IMR-90 (cell line): ENCODE measurements around the gene ZNF775. TPM values are rescaled to one million over a fixed set of nuclear protein-coding genes. Genes with fewer than 3 reads are reported as not detected.

Experiments used
- ATAC-seq: fragments of 200-7000 bp; cut with Tn5 transposase; 2 replicates; pipeline ENCODE4 v1.9.1; 2020; ENCODE audit warnings: low read depth, mild to moderate bottlenecking, moderate library complexity
- BruUV-seq: library from RNA; stranded (reverse); fragments of 400-500 nt; replicated peaks from 2 replicates; lab custom pipeline; 2021; lab: Mats Ljungman, UMichigan
- CTCF ChIA-PET: fragments of 300-600 bp; formaldehyde crosslinking; extraction: SDS; loops from one replicate; lab custom pipeline; 2021; ENCODE audit warnings: antibody characterized with exemption; lab: Yijun Ruan, JAX
- POLR2A ChIA-PET: fragments of 300-600 bp; sonication (Branson Sonifier 250); formaldehyde crosslinking; loops from one replicate; lab custom pipeline; 2022; ENCODE audit warnings: antibody characterized with exemption; ENCODE audit not compliant: unreplicated experiment; lab: Charles Lee
- DNase-seq: peaks from one replicate; pipeline ENCODE4 v3.0.0; 2013
- H2AFZ ChIP-seq: replicated peaks from 2 replicates; pipeline ENCODE3; 2013; ENCODE audit warnings: low read length, mild to moderate bottlenecking; ENCODE audit not compliant: poor library complexity
- H2AK5ac ChIP-seq: 2 replicates; pipeline ENCODE4 v1.6.1; 2013; ENCODE audit warnings: low read depth, low read length, inconsistent platforms
- H2AK9ac ChIP-seq: replicated peaks from 2 replicates; pipeline ENCODE3; 2013; ENCODE audit warnings: mild to moderate bottlenecking, low read depth, low read length, moderate library complexity; ENCODE audit not compliant: poor library complexity
- H2BK120ac ChIP-seq: 2 replicates; pipeline ENCODE4 v1.6.1; 2013; ENCODE audit warnings: low read depth, low read length, inconsistent platforms
- H2BK15ac ChIP-seq: 3 replicates; pipeline ENCODE4 v1.6.1; 2013; ENCODE audit warnings: low read depth, low read length, inconsistent platforms
- H2BK20ac ChIP-seq: 2 replicates; pipeline ENCODE4 v1.6.1; 2013; ENCODE audit warnings: low read depth, mild to moderate bottlenecking, inconsistent platforms, low read length, moderate library complexity
- H2BK5ac ChIP-seq: 2 replicates; pipeline ENCODE4 v1.6.1; 2013; ENCODE audit warnings: mild to moderate bottlenecking, low read depth, low read length, inconsistent platforms; ENCODE audit not compliant: poor library complexity, severe bottlenecking
- H3K14ac ChIP-seq: replicated peaks from 2 replicates; pipeline ENCODE4 v1.6.1; 2013; ENCODE audit warnings: low read depth, low read length, inconsistent platforms
- H3K18ac ChIP-seq: 2 replicates; pipeline ENCODE4 v1.6.1; 2013; ENCODE audit warnings: low read depth, low read length, control low read depth
- H3K23ac ChIP-seq: 2 replicates; pipeline ENCODE4 v1.6.1; 2013; ENCODE audit warnings: low read depth, low read length, inconsistent platforms
- H3K27ac ChIP-seq: 2 replicates; pipeline ENCODE4 v1.5.1; 2013; ENCODE audit warnings: mild to moderate bottlenecking, control low read depth, low read length; ENCODE audit not compliant: insufficient read depth
- H3K27me3 ChIP-seq: 2 replicates; pipeline ENCODE4 v1.6.1; 2013; ENCODE audit warnings: low read length; ENCODE audit not compliant: control insufficient read depth, insufficient read depth
- H3K36me3 ChIP-seq: 2 replicates; pipeline ENCODE4 v1.6.1; 2013; ENCODE audit warnings: low read length, mixed read lengths; ENCODE audit not compliant: control insufficient read depth, insufficient read depth
- H3K4ac ChIP-seq: 2 replicates; pipeline ENCODE4 v1.6.1; 2013; ENCODE audit warnings: low read depth, low read length, inconsistent platforms
- H3K4me1 ChIP-seq: 2 replicates; pipeline ENCODE4 v1.6.1; 2013; ENCODE audit warnings: low read length, mixed read lengths; ENCODE audit not compliant: control insufficient read depth, insufficient read depth
- H3K4me2 ChIP-seq: 2 replicates; pipeline ENCODE4 v1.6.1; 2013; ENCODE audit warnings: low read depth, mild to moderate bottlenecking, control low read depth, low read length, moderate library complexity
- H3K4me3 ChIP-seq: 2 replicates; pipeline ENCODE4 v1.5.1; 2013; ENCODE audit warnings: low read depth, mild to moderate bottlenecking, control low read depth, low read length, moderate library complexity; ENCODE audit not compliant: insufficient read depth
- H3K56ac ChIP-seq: 2 replicates; pipeline ENCODE4 v1.6.1; 2013; ENCODE audit warnings: low read length, inconsistent platforms; ENCODE audit not compliant: insufficient read depth; ENCODE audit errors: extremely low read depth
- H3K79me1 ChIP-seq, 2 experiments: 2 replicates each; pipeline ENCODE4 v1.6.1; 2013; ENCODE audit warnings: low read length in 2 of 2, inconsistent platforms in 1 of 2, low read depth in 1 of 2
- H3K9ac ChIP-seq: 2 replicates; pipeline ENCODE4 v1.6.1; 2013; ENCODE audit warnings: low read depth, low read length, control low read depth
- H3K9me1 ChIP-seq: 2 replicates; pipeline ENCODE4 v1.6.1; 2013; ENCODE audit warnings: low read length, inconsistent platforms; ENCODE audit not compliant: insufficient read depth
- H3K9me3 ChIP-seq: 2 replicates; pipeline ENCODE4 v1.6.1; 2013; ENCODE audit warnings: low read length; ENCODE audit not compliant: control insufficient read depth, insufficient read depth
- H4K20me1 ChIP-seq: 2 replicates; pipeline ENCODE4 v1.6.1; 2013; ENCODE audit warnings: low read length, inconsistent platforms; ENCODE audit not compliant: insufficient read depth
- H4K5ac ChIP-seq: 2 replicates; pipeline ENCODE4 v1.6.1; 2013; ENCODE audit warnings: mild to moderate bottlenecking, low read depth, low read length, control low read depth
- H4K8ac ChIP-seq, 2 experiments: 2 replicates each; pipeline ENCODE4 v1.6.1; 2013; ENCODE audit warnings: low read depth in 2 of 2, low read length in 2 of 2, control low read depth in 1 of 2, inconsistent platforms in 1 of 2
- H4K91ac ChIP-seq: 2 replicates; pipeline ENCODE4 v1.6.1; 2013; ENCODE audit warnings: low read depth, low read length, inconsistent platforms; ENCODE audit not compliant: insufficient read depth
- BHLHE40 ChIP-seq: fragments of 150-350 bp; IDR thresholded peaks from 2 replicates; pipeline ENCODE4 v1.6.1; 2016; ENCODE audit warnings: mild to moderate bottlenecking, low read depth, low read length
- CEBPB ChIP-seq: IDR thresholded peaks from 2 replicates; pipeline ENCODE4 v1.6.1; 2012; ENCODE audit warnings: low read depth, low read length, improper control_type of control experiment
- CHD1 ChIP-seq: IDR thresholded peaks from 2 replicates; pipeline ENCODE4 v1.6.1; 2012; ENCODE audit warnings: low read depth, low read length, improper control_type of control experiment
- ELK1 ChIP-seq: fragments of 150-350 bp; IDR thresholded peaks from 2 replicates; pipeline ENCODE4 v1.6.1; 2016; ENCODE audit warnings: low read depth, mild to moderate bottlenecking, low read length, moderate library complexity, borderline replicate concordance
- FOS ChIP-seq: fragments of 150-350 bp; IDR thresholded peaks from 2 replicates; pipeline ENCODE4 v1.6.1; 2016; ENCODE audit warnings: low read depth, low read length
- MAFK ChIP-seq: IDR thresholded peaks from 2 replicates; pipeline ENCODE4 v1.6.1; 2012; ENCODE audit warnings: low read depth, low read length, improper control_type of control experiment
- MAZ ChIP-seq: IDR thresholded peaks from 2 replicates; pipeline ENCODE4 v1.6.1; 2012; ENCODE audit warnings: low read depth, mild to moderate bottlenecking, low read length, improper control_type of control experiment, moderate library complexity, borderline replicate concordance
- MXI1 ChIP-seq: IDR thresholded peaks from 2 replicates; pipeline ENCODE4 v1.6.1; 2012; ENCODE audit warnings: low read depth, mild to moderate bottlenecking, low read length, moderate library complexity, borderline replicate concordance
- NFE2L2 ChIP-seq: fragments of 150-350 bp; IDR thresholded peaks from 2 replicates; pipeline ENCODE4 v1.6.1; 2016; ENCODE audit warnings: low read depth, mild to moderate bottlenecking, low read length
- POLR2A ChIP-seq: IDR thresholded peaks from 2 replicates; pipeline ENCODE4 v1.6.1; 2012; ENCODE audit warnings: mild to moderate bottlenecking, low read depth, low read length
- RAD21 ChIP-seq: IDR thresholded peaks from 2 replicates; pipeline ENCODE4 v1.6.1; 2012; ENCODE audit warnings: low read length, improper control_type of control experiment
- RCOR1 ChIP-seq: IDR thresholded peaks from 2 replicates; pipeline ENCODE4 v1.6.1; 2012; ENCODE audit warnings: mild to moderate bottlenecking, low read length, improper control_type of control experiment; ENCODE audit not compliant: insufficient replicate concordance
- RFX5 ChIP-seq: IDR thresholded peaks from 2 replicates; pipeline ENCODE4 v1.8.0; 2012; ENCODE audit warnings: low read depth, mild to moderate bottlenecking, low read length, moderate library complexity
- SMC3 ChIP-seq: fragments of 150-350 bp; IDR thresholded peaks from 2 replicates; pipeline ENCODE4 v1.6.1; 2016; ENCODE audit warnings: low read depth, mild to moderate bottlenecking, antibody characterized with exemption, low read length, moderate library complexity
- WGBS, 2 experiments: methylation state at CpG; one replicate each; pipeline versions ENCODE4 v1.1.5 to v1.1.7; 2013; ENCODE audit warnings: missing lambda C conversion rate in 2 of 2; ENCODE audit not compliant: insufficient read length in 1 of 2; ENCODE audit errors: extremely low coverage in 2 of 2; 5-methylcytosine and 5-hydroxymethylcytosine counted together
- dilution Hi-C: fragments of 300-500 bp; cut with HindIII; formaldehyde crosslinking; loops from one replicate; pipeline ENCODE4 v1.14.3; 2018; ENCODE audit warnings: low sequenced_read_pairs; ENCODE audit not compliant: unreplicated experiment
- in situ Hi-C: fragments of 300-500 bp; cut with MboI; formaldehyde crosslinking; loops from 3 replicates; pipeline ENCODE4 v1.14.3; 2019; ENCODE audit warnings: low sequenced_read_pairs, inconsistent platforms, mixed read lengths
- intact Hi-C: fragments of 100-400 bp; cut with micrococcal nuclease; formaldehyde crosslinking; loops from 2 replicates; pipeline ENCODE4 v1.10.0; 2022
- polyA plus RNA-seq, 3 experiments: library from polyadenylated mRNA; depleted of rRNA; stranded (reverse); fragments of >200 nt; gene quantifications; 2 replicates each; pipeline ENCODE4 v1.2.3, GENCODE V29; 2012; ENCODE audit warnings: low replicate concordance in 1 of 3
- total RNA-seq: library from RNA; depleted of rRNA; stranded (reverse); fragments of >200 nt; gene quantifications from 2 replicates; pipeline ENCODE4 v1.2.3, GENCODE V29; 2012
- TF ChIP-seq, protein P1 (sequence below): conservative IDR thresholded peaks from 2 replicates; pipeline ENCODE4 v1.5.1; 2012; ENCODE audit warnings: mild to moderate bottlenecking, low read depth, low read length, improper control_type of control experiment

Gene ZNF775
- total and polyA plus RNA-seq, 2 of the 4 experiments (the other 2 are of a cell fraction), result 1.4 to 2.6 TPM

GRCh38 chr7:150368096-150368883 lies 10.8 kb upstream of the ZNF775 start, which contains the start of gene REPIN1:
Gene REPIN1 (plus strand): TSS chr7:150368822. CDS start chr7:150369712, 890 bp downstream.
- Histone ChIP-seq H3K36me3 (peaks cover 27% of the 10 kb centered on the region), H2BK5ac (peak within 1 kb of the TSS; percentile 79), H4K20me1 (peaks cover 9% of the 10 kb centered on the region), H2AFZ (peak within 1 kb of the TSS; percentile 97), H3K27ac (peak within 1 kb of the TSS; percentile 85), H2BK120ac (peak within 1 kb of the TSS; percentile 86), H4K8ac (peak within 1 kb of the TSS; percentile 85 to 92), H3K4me3 (peak within 1 kb of the TSS; percentile 81), H3K9ac (peak within 1 kb of the TSS; percentile 83), H2AK9ac (peak within 1 kb of the TSS; percentile 93), H3K9me1 (no peaks in the 10 kb centered on the region; the same call in 1 of the 2 replicates), H2AK5ac (peak within 1 kb of the TSS; percentile 89), H4K91ac (peak within 1 kb of the TSS; percentile 97), H3K27me3 (no peaks in the 10 kb centered on the region), H2BK15ac (peak within 1 kb of the TSS; percentile 46; the same call in 1 of the 3 replicates), H3K18ac (peak within 1 kb of the TSS; percentile 85), H3K4me1 (peaks cover 18% of the 10 kb centered on the region), H2BK20ac (peak within 1 kb of the TSS; percentile 71; the same call in 1 of the 2 replicates), H3K9me3 (no peaks in the 10 kb centered on the region), H3K79me1 (peaks cover 13 to 31% of the 10 kb centered on the region in 2 experiments; a peak in 3 of 4 replicates), H3K23ac (peak within 1 kb of the TSS; percentile 99), H3K4ac (peak within 1 kb of the TSS; percentile 98), H3K14ac (peak within 1 kb of the TSS; percentile 99), H3K56ac (peak within 1 kb of the TSS; percentile 93), H3K4me2 (peak within 1 kb of the TSS; percentile 97), H4K5ac (peak within 1 kb of the TSS; percentile 87)
- CTCF ChIA-PET, result interaction anchor here (0.8 kb wide), 1 partner anchor 53 kb away, joined by 3 read pairs; no protein-coding TSS in a partner anchor
- no TSS peak for BruUV-seq
- peak; percentile 79 for DNase-seq
- intact Hi-C loops (no loop called here), in situ Hi-C loops (no loop called here), dilution Hi-C loops (no loop called here)
- WGBS, 2 experiments, result 0% methylated on average over 26 of the region's 85 CpGs; no CpG with 5 or more reads in 1 of the 2 experiments
- peak; percentile 68 for ATAC-seq
- POLR2A ChIA-PET, result interaction anchor here (0.5 to 1.7 kb wide), 3 partner anchors 23 to 52 kb away, joined by 3 to 20 read pairs (median 5); no protein-coding TSS in a partner anchor
- TF ChIP-seq MAZ, result peak; percentile 63; the same call in 1 of the 2 replicates
- TF ChIP-seq CEBPB, result no peak
- TF ChIP-seq BHLHE40, result no peak
- no peak for TF ChIP-seq RFX5
- TF ChIP-seq RAD21, result no peak
- TF ChIP-seq FOS, result no peak
- TF ChIP-seq CHD1, result no peak
- TF ChIP-seq MXI1, result no peak; the same call in 1 of the 2 replicates
- no peak for TF ChIP-seq SMC3
- TF ChIP-seq POLR2A, result no peak
- TF ChIP-seq RCOR1, result no peak
- TF ChIP-seq NFE2L2, result no peak
- TF ChIP-seq ELK1, result no peak
- no peak for TF ChIP-seq MAFK
- TF ChIP-seq, protein P1, sequence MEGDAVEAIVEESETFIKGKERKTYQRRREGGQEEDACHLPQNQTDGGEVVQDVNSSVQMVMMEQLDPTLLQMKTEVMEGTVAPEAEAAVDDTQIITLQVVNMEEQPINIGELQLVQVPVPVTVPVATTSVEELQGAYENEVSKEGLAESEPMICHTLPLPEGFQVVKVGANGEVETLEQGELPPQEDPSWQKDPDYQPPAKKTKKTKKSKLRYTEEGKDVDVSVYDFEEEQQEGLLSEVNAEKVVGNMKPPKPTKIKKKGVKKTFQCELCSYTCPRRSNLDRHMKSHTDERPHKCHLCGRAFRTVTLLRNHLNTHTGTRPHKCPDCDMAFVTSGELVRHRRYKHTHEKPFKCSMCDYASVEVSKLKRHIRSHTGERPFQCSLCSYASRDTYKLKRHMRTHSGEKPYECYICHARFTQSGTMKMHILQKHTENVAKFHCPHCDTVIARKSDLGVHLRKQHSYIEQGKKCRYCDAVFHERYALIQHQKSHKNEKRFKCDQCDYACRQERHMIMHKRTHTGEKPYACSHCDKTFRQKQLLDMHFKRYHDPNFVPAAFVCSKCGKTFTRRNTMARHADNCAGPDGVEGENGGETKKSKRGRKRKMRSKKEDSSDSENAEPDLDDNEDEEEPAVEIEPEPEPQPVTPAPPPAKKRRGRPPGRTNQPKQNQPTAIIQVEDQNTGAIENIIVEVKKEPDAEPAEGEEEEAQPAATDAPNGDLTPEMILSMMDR, result no peak
